HepG2 (cell line): ENCODE results near the gene BABAM1. TPM values are rescaled to one million over a fixed set of nuclear protein-coding genes. Genes with fewer than 3 reads are reported as not detected.

Source experiments
- CAMTA2 ChIP-seq: sonication (generic); formaldehyde crosslinking; IDR thresholded peaks from 2 replicates; pipeline ENCODE4 v1.4.0; 2020; ENCODE audit warnings: mild to moderate bottlenecking, missing genetic modification reagents, borderline replicate concordance
- FOXO1 ChIP-seq: sonication (generic); formaldehyde crosslinking; IDR thresholded peaks from 2 replicates; pipeline ENCODE4 v1.4.0; 2020; ENCODE audit warnings: missing genetic modification reagents
- GABPA ChIP-seq, 2 experiments: IDR thresholded peaks; 2 replicates each; pipeline ENCODE4 v1.6.1; 2011 to 2016; ENCODE audit warnings: low read depth in 2 of 2, low read length in 1 of 2, missing biosample characterization in 1 of 2, missing genetic modification characterization in 1 of 2
- GATAD1 ChIP-seq: IDR thresholded peaks from 2 replicates; pipeline ENCODE4 v1.6.1; 2016; ENCODE audit warnings: missing genetic modification reagents, missing compliant biosample characterization
- GTF2F1 ChIP-seq: fragments of 150-350 bp; IDR thresholded peaks from 2 replicates; pipeline ENCODE4 v1.6.1; 2014; ENCODE audit warnings: low read length
- HMGXB4 ChIP-seq, 2 experiments: sonication (generic) in 1 of 2; formaldehyde crosslinking in 1 of 2; IDR thresholded peaks; 2 replicates each; pipeline versions ENCODE4 v1.4.0 to v1.6.1; 2018 to 2020; ENCODE audit warnings: missing genetic modification reagents in 2 of 2, borderline replicate concordance in 1 of 2, low read depth in 1 of 2, mild to moderate bottlenecking in 1 of 2, missing biosample characterization in 1 of 2
- HNRNPUL1 ChIP-seq: fragments of 200-400 bp; formaldehyde crosslinking; IDR thresholded peaks from 2 replicates; pipeline ENCODE4 v1.6.1; 2017; ENCODE audit warnings: low read depth, mild to moderate bottlenecking, low read length, moderate library complexity
- JARID2 ChIP-seq: sonication (generic); formaldehyde crosslinking; IDR thresholded peaks from 2 replicates; pipeline ENCODE4 v1.8.1; 2023; ENCODE audit warnings: missing genetic modification reagents, inconsistent platforms; ENCODE audit not compliant: insufficient replicate concordance
- KMT2B ChIP-seq: IDR thresholded peaks from 2 replicates; pipeline ENCODE4 v1.6.1; 2016; ENCODE audit warnings: missing genetic modification reagents, missing compliant biosample characterization
- MTF1 ChIP-seq: sonication (generic); formaldehyde crosslinking; IDR thresholded peaks from 2 replicates; pipeline ENCODE4 v1.5.0; 2020; ENCODE audit warnings: missing genetic modification reagents
- RAD51 ChIP-seq: fragments of 450-650 bp; IDR thresholded peaks from 2 replicates; pipeline ENCODE4 v1.6.1; 2016; ENCODE audit warnings: borderline replicate concordance
- SP5 ChIP-seq: IDR thresholded peaks from 2 replicates; pipeline ENCODE4 v1.6.1; 2016; ENCODE audit warnings: low read depth, borderline replicate concordance
- SUZ12 ChIP-seq: fragments of 150-350 bp; IDR thresholded peaks from 2 replicates; pipeline ENCODE4 v1.6.1; 2014; ENCODE audit warnings: low read depth, low read length
- TP53 ChIP-seq: sonication (generic); formaldehyde crosslinking; conservative IDR thresholded peaks from 2 replicates; pipeline ENCODE4 v1.4.0; 2020; ENCODE audit warnings: missing genetic modification reagents
- ZBTB33 ChIP-seq: sonication (generic); formaldehyde crosslinking; IDR thresholded peaks from 2 replicates; pipeline ENCODE4 v1.4.0; 2020; ENCODE audit warnings: missing genetic modification reagents
- ZFP36L2 ChIP-seq: sonication (generic); formaldehyde crosslinking; IDR thresholded peaks from 2 replicates; pipeline ENCODE4 v1.4.0; 2020; ENCODE audit warnings: missing genetic modification reagents
- ZFP82 ChIP-seq: sonication (generic); formaldehyde crosslinking; IDR thresholded peaks from 2 replicates; pipeline ENCODE4 v1.5.1; 2020; ENCODE audit warnings: mild to moderate bottlenecking, missing genetic modification reagents, borderline replicate concordance
- ZNF124 ChIP-seq: sonication (generic); formaldehyde crosslinking; IDR thresholded peaks from 2 replicates; pipeline ENCODE4 v1.4.0; 2020; ENCODE audit warnings: missing genetic modification reagents
- ZNF432 ChIP-seq: sonication (generic); formaldehyde crosslinking; IDR thresholded peaks from 2 replicates; pipeline ENCODE4 v1.5.0; 2020; ENCODE audit warnings: missing genetic modification reagents, mild to moderate bottlenecking, borderline replicate concordance
- ZNF503 ChIP-seq: sonication (generic); formaldehyde crosslinking; IDR thresholded peaks from 2 replicates; pipeline ENCODE4 v1.4.0; 2020; ENCODE audit warnings: missing genetic modification reagents
- ZNF577 ChIP-seq: sonication (generic); formaldehyde crosslinking; IDR thresholded peaks from 2 replicates; pipeline ENCODE4 v1.4.0; 2020; ENCODE audit warnings: mild to moderate bottlenecking, low read depth, missing genetic modification reagents, borderline replicate concordance
- ZNF740 ChIP-seq: sonication (generic); formaldehyde crosslinking; IDR thresholded peaks from 2 replicates; pipeline ENCODE4 v1.4.0; 2020; ENCODE audit warnings: missing genetic modification reagents
- ZNF775 ChIP-seq: sonication (generic); formaldehyde crosslinking; IDR thresholded peaks from 2 replicates; pipeline ENCODE4 v1.4.0; 2020; ENCODE audit warnings: missing genetic modification reagents, mild to moderate bottlenecking, moderate library complexity, borderline replicate concordance
- polyA plus RNA-seq, 8 experiments: library from polyadenylated mRNA; depleted of rRNA in 3 of 8; stranded (reverse) in 7 of 8; unstranded in 1 of 8; fragments of >200 nt; fragmentation: Illumina TruSeq in 4 of 8; extraction: Trizol in 4 of 8; gene quantifications; 2 replicates each; pipeline versions ENCODE4 v1.2.1 to v1.2.3, GENCODE V29; 2011 to 2016; ENCODE audit warnings: low read depth in 4 of 8, missing spikeins in 1 of 8, mixed read lengths in 1 of 8; ENCODE audit not compliant: insufficient read depth in 1 of 8
- total RNA-seq, 5 experiments: library from RNA; depleted of rRNA; stranded (reverse); fragments of >200 nt; fragmentation: Illumina TruSeq; extraction: Trizol; gene quantifications; 2 replicates each; pipeline ENCODE4 v1.2.3, GENCODE V29; 2016; ENCODE audit warnings: low read depth in 1 of 5

The BABAM1 gene
- total and polyA plus RNA-seq, 2 of the 13 experiments (the other 11 are each of a cell fraction or from before 2014, with no cell fraction given) = 70.0 to 82.0 TPM

GRCh38 chr19:17248011-17248776 lies 19.0 kb upstream of the BABAM1 start (continued):
- TF ChIP-seq TP53 (CRISPR knock-in tag) (no peak), KMT2B (CRISPR knock-in tag) (peak; percentile 35; the same call in 1 of the 2 replicates), ZNF503 (CRISPR knock-in tag) (peak; percentile 98), ZNF124 (no peak), MTF1 (CRISPR knock-in tag) (no peak), GABPA (IDR thresholded peaks at IDR 0.05; ENCODE audit: low read depth, low read length) (no peak), GABPA (CRISPR knock-in tag; IDR thresholded peaks at IDR 0.05; ENCODE audit: low read depth) (peak; percentile 59; the same call in 1 of the 2 replicates), SUZ12 (no peak), ZNF775 (CRISPR knock-in tag) (no peak), HNRNPUL1 (no peak), ZNF432 (no peak), RAD51 (no peak), HMGXB4 (CRISPR knock-in tag; IDR thresholded peaks at IDR 0.05; ENCODE audit: borderline replicate concordance in 1 of 2, low read depth in 1 of 2) (peak; percentile 28 to 61; a peak in 3 of 4 replicates), ZNF577 (no peak), ZFP36L2 (CRISPR knock-in tag) (no peak), ZNF740 (CRISPR knock-in tag) (peak; percentile 63; the same call in 1 of the 2 replicates), GTF2F1 (no peak), FOXO1 (peak; percentile 79), GATAD1 (CRISPR knock-in tag) (peak; percentile 69), JARID2 (no peak), ZFP82 (CRISPR knock-in tag) (no peak), CAMTA2 (CRISPR knock-in tag) (no peak; the same call in 1 of the 2 replicates), SP5 (CRISPR knock-in tag) (peak; percentile 100), ZBTB33 (CRISPR knock-in tag) (peak; percentile 31)
